ACC112 (cell line): Measurements from ENCODE around the gene COL18A1.

Experiments
- H2AFZ ChIP-seq: fragments of 200-600 bp; sonication (generic); one replicate; pipeline ENCODE4 v1.6.0; 2017; ENCODE audit warnings: antibody characterized with exemption, low read length; ENCODE audit not compliant: unreplicated experiment
- H3K27ac ChIP-seq: fragments of 200-600 bp; sonication (generic); 2 replicates; pipeline ENCODE4 v1.5.1; 2014; ENCODE audit warnings: low read depth, mild to moderate bottlenecking, antibody characterized with exemption, low read length, moderate library complexity
- H3K27me3 ChIP-seq: fragments of 200-600 bp; sonication (generic); 2 replicates; pipeline ENCODE4 v1.6.1; 2014; ENCODE audit warnings: mild to moderate bottlenecking, antibody characterized with exemption, low read length, moderate library complexity, mixed read lengths; ENCODE audit not compliant: insufficient read depth
- H3K36me3 ChIP-seq: fragments of 200-600 bp; sonication (generic); 2 replicates; pipeline ENCODE4 v1.6.1; 2016; ENCODE audit warnings: mild to moderate bottlenecking, antibody characterized with exemption, low read length, moderate library complexity, mixed read lengths; ENCODE audit not compliant: insufficient read depth
- H3K4me1 ChIP-seq: fragments of 200-600 bp; sonication (generic); one replicate; pipeline ENCODE4 v1.6.1; 2016; ENCODE audit warnings: low read length, mixed read lengths; ENCODE audit not compliant: insufficient read depth, unreplicated experiment, control insufficient read depth
- H3K4me3 ChIP-seq: fragments of 200-600 bp; sonication (generic); 2 replicates; pipeline ENCODE4 v1.5.1; 2014; ENCODE audit warnings: mild to moderate bottlenecking, low read depth, low read length
- H3K79me2 ChIP-seq: fragments of 200-600 bp; sonication (generic); one replicate; pipeline ENCODE4 v1.6.0; 2016; ENCODE audit warnings: low read length; ENCODE audit not compliant: control insufficient read depth, unreplicated experiment, insufficient read depth

COL18A1 gene

DNA sequence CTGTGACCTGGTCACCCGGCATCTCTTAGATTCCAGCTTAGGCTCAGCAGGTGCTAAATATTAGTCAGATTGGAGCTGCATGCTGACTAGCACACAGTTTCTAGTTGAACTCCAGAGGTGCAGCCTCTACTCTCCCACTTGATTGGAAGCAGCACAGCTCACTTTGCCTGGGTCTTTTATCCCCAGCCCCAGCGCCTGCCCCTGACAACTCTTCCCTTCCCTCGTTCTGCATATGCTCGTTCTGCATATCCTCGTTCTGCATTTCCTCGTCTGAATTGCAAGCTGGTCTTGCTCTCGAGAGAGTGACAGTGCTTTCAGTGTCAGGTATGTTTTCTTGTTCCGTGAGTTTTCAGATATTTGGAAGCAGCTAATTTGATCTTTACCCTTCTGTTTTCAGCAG lies 11.7 kb downstream of the COL18A1 start:
- Histone ChIP-seq H3K4me3 (no peak overlapping the region), H3K27ac (no peak overlapping the region), H3K36me3 (no peaks in the 10 kb centered on the region), H3K27me3 (no peaks in the 10 kb centered on the region), H3K4me1 (no peaks in the 10 kb centered on the region), H3K79me2 (no peaks in the 10 kb centered on the region), H2AFZ (no peak overlapping the region)

DNA sequence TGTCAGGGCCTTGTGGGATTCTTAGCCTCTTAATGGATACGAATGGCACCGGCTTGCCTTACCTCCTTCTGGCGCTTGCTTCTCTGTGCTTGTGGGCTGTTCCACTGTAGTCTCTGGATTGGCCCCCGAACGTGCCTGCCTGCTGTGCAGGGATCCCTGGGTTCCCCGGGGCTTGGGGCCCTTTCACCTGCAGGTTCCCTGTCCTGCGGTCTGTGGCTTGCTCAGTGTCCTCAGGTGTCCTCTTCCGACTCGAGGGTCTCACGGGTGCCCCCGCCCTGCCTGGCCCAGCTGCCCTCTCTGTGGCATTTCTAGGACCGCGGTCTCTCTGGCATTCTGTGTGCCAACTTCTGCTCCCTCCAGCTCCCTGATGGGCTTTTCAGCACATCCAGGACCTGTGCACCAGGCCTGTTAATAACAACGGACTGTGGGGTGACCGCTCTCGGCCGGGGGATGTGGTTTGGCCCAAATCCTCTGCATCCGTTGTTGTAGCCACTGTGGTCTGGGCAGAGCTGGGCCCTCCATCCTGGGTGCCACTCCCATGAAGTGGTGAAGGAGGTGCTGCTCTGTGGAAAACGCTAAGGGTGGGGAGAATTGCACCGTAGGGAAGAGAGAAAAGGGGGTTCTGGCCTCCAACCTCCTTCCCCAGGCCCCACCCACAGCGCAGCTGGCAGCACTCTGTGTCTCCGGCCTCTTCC lies 12.4 kb downstream of the COL18A1 start:
- H3K4me3 ChIP-seq, result no peak overlapping the region
- H3K4me1 ChIP-seq, result no peaks in the 10 kb centered on the region
- no peak overlapping the region for H3K27ac ChIP-seq
- H3K79me2 ChIP-seq, result no peaks in the 10 kb centered on the region
- H3K36me3 ChIP-seq, result no peaks in the 10 kb centered on the region
- H3K27me3 ChIP-seq, result no peaks in the 10 kb centered on the region
- H2AFZ ChIP-seq, result no peak overlapping the region

- no peaks in the 10 kb centered on the region for H3K4me1 ChIP-seq
- no peaks in the 10 kb centered on the region for H3K79me2 ChIP-seq
- no peak overlapping the region for H3K4me3 ChIP-seq
- H2AFZ ChIP-seq, result no peak overlapping the region
- H3K27me3 ChIP-seq, result no peaks in the 10 kb centered on the region
- H3K27ac ChIP-seq, result no peak overlapping the region
- no peaks in the 10 kb centered on the region for H3K36me3 ChIP-seq
These were observed 13.0 kb downstream of the COL18A1 start for GRCh38 chr21:45417951-45418300.

GRCh38 chr21:45418301-45419071 lies 13.5 kb downstream of the COL18A1 start:
- no peaks in the 10 kb centered on the region for H3K79me2 ChIP-seq

GRCh38 chr21:45419162-45419561 lies 14.2 kb downstream of the COL18A1 start:
- no peak overlapping the region for H3K27ac ChIP-seq
- H2AFZ ChIP-seq, result no peak overlapping the region
- no peaks in the 10 kb centered on the region for H3K36me3 ChIP-seq
- H3K27me3 ChIP-seq, result no peaks in the 10 kb centered on the region
- H3K79me2 ChIP-seq, result no peaks in the 10 kb centered on the region
- H3K4me3 ChIP-seq, result no peak overlapping the region
- no peaks in the 10 kb centered on the region for H3K4me1 ChIP-seq

More at GRCh38 chr21:45418301-45419071, 13.5 kb downstream of the COL18A1 start:
- Histone ChIP-seq H3K4me3 (no peak overlapping the region), H3K36me3 (no peaks in the 10 kb centered on the region), H3K27me3 (no peaks in the 10 kb centered on the region), H2AFZ (no peak overlapping the region), H3K27ac (no peak overlapping the region), H3K4me1 (no peaks in the 10 kb centered on the region)

DNA sequence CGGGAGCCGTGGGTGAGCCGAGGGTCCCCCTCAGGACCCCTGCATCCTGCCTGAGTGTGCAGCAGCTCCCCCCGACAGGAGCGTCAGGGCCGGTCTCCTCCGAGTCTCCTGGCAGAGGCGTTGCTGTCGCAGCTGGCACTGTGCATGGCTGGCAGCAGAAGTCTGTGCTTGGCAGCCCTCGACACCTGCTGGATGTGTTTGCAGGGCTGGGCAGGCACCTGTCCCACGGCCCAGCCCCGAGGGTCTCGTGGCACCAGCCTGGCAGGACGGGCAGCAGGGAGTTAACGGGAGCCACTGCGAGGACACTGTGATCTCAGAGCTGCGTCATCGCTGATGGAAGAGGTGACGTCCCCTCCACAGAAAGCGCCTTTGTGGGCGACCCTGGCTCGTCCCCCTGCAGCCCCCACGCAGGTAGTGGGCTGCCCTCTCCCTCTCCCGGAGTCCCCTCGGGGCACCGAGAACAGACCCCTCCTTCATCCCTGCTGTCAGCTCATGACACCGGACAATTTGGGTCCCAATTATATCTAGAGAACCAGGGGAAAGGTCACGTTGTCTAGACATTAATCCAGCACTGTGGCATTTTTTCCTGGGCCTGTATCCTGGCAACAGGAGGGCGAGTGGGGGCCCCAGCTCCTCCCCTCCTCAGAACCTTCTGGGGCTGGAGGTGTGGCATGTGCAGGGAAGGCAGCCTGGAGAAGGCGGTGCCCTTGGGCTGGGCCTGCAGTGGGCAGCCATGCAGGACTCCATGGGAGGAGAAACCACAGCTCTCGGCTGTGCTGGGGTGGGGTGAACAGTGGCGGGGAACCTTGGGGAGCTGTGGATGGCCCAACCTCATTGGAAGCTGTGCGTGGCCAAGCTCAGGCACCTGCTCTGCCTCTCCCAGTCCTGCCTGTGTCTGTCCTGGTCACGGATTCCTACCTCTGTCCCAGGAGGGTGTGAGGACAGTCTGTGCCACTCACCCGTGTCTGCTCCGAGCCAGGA lies 15.4 kb downstream of the COL18A1 start:
- H3K36me3 ChIP-seq, result no peaks in the 10 kb centered on the region
- no peak overlapping the region for H2AFZ ChIP-seq
- no peaks in the 10 kb centered on the region for H3K79me2 ChIP-seq
- no peak overlapping the region for H3K27ac ChIP-seq
- H3K4me1 ChIP-seq, result no peaks in the 10 kb centered on the region
- no peak overlapping the region for H3K4me3 ChIP-seq
- H3K27me3 ChIP-seq, result no peaks in the 10 kb centered on the region

GRCh38 chr21:45421071-45421845 lies 16.3 kb downstream of the COL18A1 start:
- H3K27me3 ChIP-seq, result no peaks in the 10 kb centered on the region
- H3K27ac ChIP-seq, result no peak overlapping the region
- no peaks in the 10 kb centered on the region for H3K79me2 ChIP-seq
- H3K4me1 ChIP-seq, result no peaks in the 10 kb centered on the region
- H3K36me3 ChIP-seq, result no peaks in the 10 kb centered on the region
- H2AFZ ChIP-seq, result no peak overlapping the region
- no peak overlapping the region for H3K4me3 ChIP-seq

- peaks cover under 1% of the 10 kb centered on the region for H3K4me1 ChIP-seq
- H2AFZ ChIP-seq, result no peak overlapping the region
- no peak overlapping the region for H3K4me3 ChIP-seq
- H3K27me3 ChIP-seq, result no peaks in the 10 kb centered on the region
- no peaks in the 10 kb centered on the region for H3K79me2 ChIP-seq
- no peak overlapping the region for H3K27ac ChIP-seq
- H3K36me3 ChIP-seq, result no peaks in the 10 kb centered on the region
These were observed 17.1 kb downstream of the COL18A1 start for GRCh38 chr21:45421846-45422775.

DNA sequence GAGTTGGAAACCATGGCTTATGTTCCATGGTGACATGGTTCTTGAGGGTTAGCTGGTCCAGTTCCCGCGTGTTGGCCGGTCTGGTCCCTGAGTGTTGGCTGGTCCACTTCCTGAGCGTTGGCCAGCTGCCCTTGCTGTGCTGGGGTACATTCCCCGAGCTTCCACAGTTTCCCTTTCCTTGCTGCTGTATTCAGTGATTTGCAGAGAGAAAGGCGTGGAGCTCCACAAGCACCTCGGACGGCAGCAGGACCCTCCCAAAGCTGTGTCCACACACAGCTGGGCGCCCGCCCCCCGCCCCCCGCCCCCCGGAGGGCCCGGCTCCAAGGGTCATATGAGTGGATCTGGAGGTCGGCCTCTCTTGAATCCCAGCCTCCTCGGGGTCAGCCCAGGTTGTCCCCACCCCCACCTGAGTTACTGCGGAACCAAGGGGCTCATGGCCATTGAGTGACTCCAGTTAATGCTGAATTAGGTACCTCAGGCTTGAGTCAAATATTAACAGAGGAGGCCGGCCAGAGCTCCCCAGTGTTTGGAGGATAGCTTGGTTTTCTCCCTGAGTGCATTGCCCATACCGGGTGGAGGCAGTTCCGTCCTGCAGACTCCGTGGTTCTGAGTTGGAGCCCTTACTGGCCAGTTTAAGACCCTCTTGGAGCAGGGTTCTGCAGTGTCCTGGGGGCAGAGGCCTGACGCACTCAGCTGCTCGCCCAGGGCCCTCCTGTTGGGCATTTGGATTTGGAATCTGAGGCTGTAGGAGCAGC lies 18.4 kb downstream of the COL18A1 start:
- Histone ChIP-seq H3K36me3 (no peaks in the 10 kb centered on the region), H3K27ac (no peak overlapping the region), H2AFZ (no peak overlapping the region), H3K79me2 (no peaks in the 10 kb centered on the region), H3K4me1 (peaks cover 11% of the 10 kb centered on the region), H3K27me3 (no peaks in the 10 kb centered on the region), H3K4me3 (no peak overlapping the region)
